GM19324 (cell line): ENCODE data around the gene CFAP57.

Experiments used
- ATAC-seq: cut with Tn5 transposase; IDR thresholded peaks from one replicate; pipeline ENCODE4 v1.9.1; 2021; ENCODE audit warnings: mild to moderate bottlenecking, moderate library complexity; ENCODE audit not compliant: unreplicated experiment, low FRiP score

The CFAP57 gene

GRCh38 chr1:43292679-43293078 is 120.5 kb downstream of the CFAP57 start:
- no peak for ATAC-seq

GRCh38 chr1:43293176-43293575 is 121.0 kb downstream of the CFAP57 start:
- no peak for ATAC-seq

GRCh38 chr1:43293896-43294760 is 122.0 kb downstream of the CFAP57 start:
- ATAC-seq = no peak

- no peak for ATAC-seq
Measured at GRCh38 chr1:43294761-43295160, 122.6 kb downstream of the CFAP57 start.

- ATAC-seq = no peak
Measured at GRCh38 chr1:43296207-43296606, 124.1 kb downstream of the CFAP57 start.

GRCh38 chr1:43298055-43298454 is 125.9 kb downstream of the CFAP57 start:
- no peak for ATAC-seq

GRCh38 chr1:43299101-43299500 is 127.0 kb downstream of the CFAP57 start:
- ATAC-seq = no peak

GRCh38 chr1:43300378-43301094 is 128.4 kb downstream of the CFAP57 start, which contains the start of gene TIE1:
Gene TIE1, plus strand, starts transcription at chr1:43300982. Its CDS starts 90 bp downstream, at chr1:43301072.
- no peak for ATAC-seq

GRCh38 chr1:43302201-43302600 is 130.1 kb downstream of the CFAP57 start:
- no peak for ATAC-seq

GRCh38 chr1:43302721-43303470 is 130.8 kb downstream of the CFAP57 start:
- ATAC-seq = no peak

- ATAC-seq = no peak
Measured at GRCh38 chr1:43303471-43304313, 131.6 kb downstream of the CFAP57 start.
